ENCODE results near the gene NEK6.

DNA sequence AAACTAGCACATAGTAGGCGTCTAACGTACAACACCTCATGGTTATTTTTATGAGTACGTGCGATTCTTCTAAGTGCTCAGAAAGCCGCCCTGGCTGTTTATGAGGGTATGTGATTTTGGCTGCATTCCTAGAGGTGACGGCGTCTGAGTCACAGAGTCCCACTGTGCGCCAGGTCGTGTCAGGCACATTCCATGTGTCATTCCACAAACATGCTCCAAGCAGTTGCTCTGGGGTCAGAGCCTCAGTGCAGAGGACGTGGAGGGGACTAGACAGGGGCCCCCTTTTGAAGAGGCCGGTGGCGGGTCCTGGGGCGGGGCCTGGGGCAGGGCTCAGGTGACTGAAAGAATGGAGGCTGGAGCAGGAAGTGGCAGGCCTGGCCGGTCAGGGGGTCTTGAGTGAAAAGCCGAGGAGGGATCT lies 51.9 kb downstream of the NEK6 start:
- TF ChIP-seq, protein P1, sequence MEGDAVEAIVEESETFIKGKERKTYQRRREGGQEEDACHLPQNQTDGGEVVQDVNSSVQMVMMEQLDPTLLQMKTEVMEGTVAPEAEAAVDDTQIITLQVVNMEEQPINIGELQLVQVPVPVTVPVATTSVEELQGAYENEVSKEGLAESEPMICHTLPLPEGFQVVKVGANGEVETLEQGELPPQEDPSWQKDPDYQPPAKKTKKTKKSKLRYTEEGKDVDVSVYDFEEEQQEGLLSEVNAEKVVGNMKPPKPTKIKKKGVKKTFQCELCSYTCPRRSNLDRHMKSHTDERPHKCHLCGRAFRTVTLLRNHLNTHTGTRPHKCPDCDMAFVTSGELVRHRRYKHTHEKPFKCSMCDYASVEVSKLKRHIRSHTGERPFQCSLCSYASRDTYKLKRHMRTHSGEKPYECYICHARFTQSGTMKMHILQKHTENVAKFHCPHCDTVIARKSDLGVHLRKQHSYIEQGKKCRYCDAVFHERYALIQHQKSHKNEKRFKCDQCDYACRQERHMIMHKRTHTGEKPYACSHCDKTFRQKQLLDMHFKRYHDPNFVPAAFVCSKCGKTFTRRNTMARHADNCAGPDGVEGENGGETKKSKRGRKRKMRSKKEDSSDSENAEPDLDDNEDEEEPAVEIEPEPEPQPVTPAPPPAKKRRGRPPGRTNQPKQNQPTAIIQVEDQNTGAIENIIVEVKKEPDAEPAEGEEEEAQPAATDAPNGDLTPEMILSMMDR (conservative IDR thresholded peaks at IDR 0.05; ENCODE audit: low read depth, low read length), result no peak
- TF ChIP-seq EZH2 (IDR thresholded peaks at IDR 0.05; ENCODE audit: low read length, unreplicated experiment), result no peak
- TF ChIP-seq EZH2phosphoT487 (IDR thresholded peaks at IDR 0.05; ENCODE audit: borderline replicate concordance, low read length), result no peak
